Endothelial cell of umbilical vein (primary cell): ENCODE results near the gene HINFP. TPM values are rescaled to one million over a fixed set of nuclear protein-coding genes. Genes with fewer than 3 reads are reported as not detected.

Source experiments
- BruUV-seq: library from RNA; stranded (reverse); fragments of 400-500 nt; replicated peaks from 2 replicates; lab custom pipeline; 2021; lab: Mats Ljungman, UMichigan
- CTCF ChIA-PET: fragments of 300-600, 350-600 bp; sonication (Branson Sonifier 250); formaldehyde crosslinking; loops from one replicate; lab custom pipeline; 2021; ENCODE audit warnings: antibody characterized with exemption, inconsistent platforms; lab: Charles Lee
- POLR2A ChIA-PET: fragments of 300-600, 350-600 bp; sonication (Branson Sonifier 250); formaldehyde crosslinking; loops from one replicate; lab custom pipeline; 2021; ENCODE audit warnings: antibody characterized with exemption, inconsistent platforms; lab: Charles Lee
- DNase-seq: peaks from one replicate; pipeline ENCODE4 v3.0.0-alpha.2; 2011; ENCODE audit warnings: low read depth, low spot score
- FAIRE-seq: peaks from 2 replicates; lab custom pipeline; 2011; peaks lifted over from hg19 to GRCh38; lab: Jason Lieb, UNC
- H2AFZ ChIP-seq: 2 replicates; pipeline ENCODE4 v1.6.0; 2012; ENCODE audit warnings: low read depth, low read length, control low read depth, inconsistent platforms
- H3K27ac ChIP-seq: 2 replicates; pipeline ENCODE4 v1.5.1; 2011; ENCODE audit warnings: low read depth, mild to moderate bottlenecking, control low read depth, low read length, moderate library complexity; ENCODE audit not compliant: insufficient read depth
- H3K27me3 ChIP-seq, 2 experiments: 2 replicates each; pipeline versions ENCODE4 v1.6.0 to v1.6.1; 2011; ENCODE audit warnings: low read length in 2 of 2, mixed read lengths in 1 of 2; ENCODE audit not compliant: control insufficient read depth in 2 of 2, insufficient read depth in 2 of 2
- H3K36me3 ChIP-seq, 2 experiments: 2 replicates in 1 of 2; 3 replicates in 1 of 2; pipeline ENCODE4 v1.5.1; 2011; ENCODE audit warnings: low read length in 2 of 2, mild to moderate bottlenecking in 1 of 2, moderate library complexity in 1 of 2; ENCODE audit not compliant: control insufficient read depth in 2 of 2, insufficient read depth in 2 of 2; ENCODE audit errors: extremely low read depth in 1 of 2
- H3K4me1 ChIP-seq: 3 replicates; pipeline ENCODE4 v1.5.1; 2011; ENCODE audit warnings: mild to moderate bottlenecking, low read length; ENCODE audit not compliant: control insufficient read depth, insufficient read depth; ENCODE audit errors: extremely low read depth
- H3K4me2 ChIP-seq: 2 replicates; pipeline ENCODE4 v1.6.1; 2011; ENCODE audit warnings: low read length, control low read depth, mixed read lengths; ENCODE audit not compliant: insufficient read depth
- H3K4me3 ChIP-seq, 3 experiments: fragments of 200-600 bp in 1 of 3; sonication (generic), shearing (Covaris generic) in 1 of 3; replicated peaks in 1 of 3; 2 replicates each; pipeline ENCODE4 v1.5.1; 2011 to 2016; ENCODE audit warnings: control low read depth in 3 of 3, low read length in 3 of 3, mild to moderate bottlenecking in 2 of 3, inconsistent platforms in 1 of 3, low read depth in 1 of 3, moderate library complexity in 1 of 3; ENCODE audit not compliant: insufficient read depth in 1 of 3
- H3K79me2 ChIP-seq: 2 replicates; pipeline ENCODE4 v1.6.0; 2012; ENCODE audit warnings: low read length, inconsistent platforms; ENCODE audit not compliant: control insufficient read depth, insufficient read depth
- H3K9ac ChIP-seq: replicated peaks from 2 replicates; pipeline ENCODE3; 2011; ENCODE audit warnings: low read length, control low read depth; ENCODE audit not compliant: insufficient read depth; ENCODE audit errors: extremely low read depth
- H3K9me1 ChIP-seq: replicated peaks from 3 replicates; pipeline ENCODE4 v1.6.0; 2011; ENCODE audit warnings: mild to moderate bottlenecking, low read length; ENCODE audit not compliant: control insufficient read depth, insufficient read depth; ENCODE audit errors: extremely low read depth
- H3K9me3 ChIP-seq: replicated peaks from 2 replicates; pipeline ENCODE4 v1.5.1; 2012; ENCODE audit warnings: low read length, inconsistent platforms; ENCODE audit not compliant: control insufficient read depth, insufficient read depth
- H4K20me1 ChIP-seq: replicated peaks from 2 replicates; pipeline ENCODE3; 2011; ENCODE audit warnings: mild to moderate bottlenecking, low read length; ENCODE audit not compliant: control insufficient read depth, insufficient read depth; ENCODE audit errors: extremely low read depth
- CTCF ChIP-seq, 2 donors: IDR thresholded peaks; 1 replicate in 1 of 2; 2 replicates in 1 of 2; pipeline ENCODE4 v1.5.1; 2011; ENCODE audit warnings: low read length in 2 of 2, mild to moderate bottlenecking in 2 of 2, moderate library complexity in 2 of 2, control low read depth in 1 of 2, inconsistent platforms in 1 of 2, low read depth in 1 of 2; ENCODE audit not compliant: insufficient read depth in 1 of 2; ENCODE audit errors: extremely low read depth in 1 of 2
- EZH2 ChIP-seq: IDR thresholded peaks from 2 replicates; pipeline ENCODE4 v1.6.1; 2012; ENCODE audit warnings: borderline replicate concordance, low read depth, mild to moderate bottlenecking, moderate library complexity, low read length, inconsistent platforms; ENCODE audit not compliant: severe bottlenecking
- FOS ChIP-seq: IDR thresholded peaks from 2 replicates; pipeline ENCODE4 v1.6.1; 2011; ENCODE audit warnings: mild to moderate bottlenecking, low read length, moderate library complexity, borderline replicate concordance; ENCODE audit not compliant: insufficient read depth
- GATA2 ChIP-seq: IDR thresholded peaks from 2 replicates; pipeline ENCODE4 v1.7.0; 2011; ENCODE audit warnings: low read depth, mild to moderate bottlenecking, moderate library complexity, mixed read lengths, low read length; ENCODE audit not compliant: insufficient read length, insufficient read depth
- JUN ChIP-seq: IDR thresholded peaks from 2 replicates; pipeline ENCODE4 v1.6.1; 2011; ENCODE audit warnings: borderline replicate concordance, low read depth; ENCODE audit not compliant: insufficient read length, insufficient read depth
- MAX ChIP-seq: IDR thresholded peaks from 2 replicates; pipeline ENCODE4 v1.6.1; 2011; ENCODE audit not compliant: insufficient read depth, insufficient read length
- MYC ChIP-seq: IDR thresholded peaks from one replicate; pipeline ENCODE4 v1.6.1; 2011; ENCODE audit warnings: mild to moderate bottlenecking, low read depth, low read length
- POLR2A ChIP-seq: IDR thresholded peaks from 2 replicates; pipeline ENCODE4 v1.6.1; 2012; ENCODE audit warnings: low read depth, mild to moderate bottlenecking, control low read depth, low read length
- POLR2AphosphoS5 ChIP-seq: IDR thresholded peaks from 2 replicates; pipeline ENCODE4 v1.6.1; 2012; ENCODE audit warnings: low read depth, mild to moderate bottlenecking, control low read depth, low read length, moderate library complexity; ENCODE audit not compliant: insufficient read depth
- dilution Hi-C: fragments of 300-500 bp; cut with MboI; formaldehyde crosslinking; loops from one replicate; pipeline ENCODE4 v1.15.0; 2019; ENCODE audit warnings: low sequenced_read_pairs; ENCODE audit not compliant: extremely low pct_ligation_motif_present
- intact Hi-C: fragments of 100-400 bp; cut with micrococcal nuclease; formaldehyde crosslinking; loops from one replicate; pipeline ENCODE4 v1.10.0; 2022
- polyA plus RNA-seq, 4 experiments: library from polyadenylated mRNA; depleted of rRNA in 3 of 4; stranded (reverse) in 3 of 4; unstranded in 1 of 4; fragments of >200 nt; gene quantifications; 2 replicates each; pipeline versions ENCODE4 v1.2.1 to v1.2.3, GENCODE V29; 2011 to 2012; ENCODE audit warnings: missing spikeins in 1 of 4
- total RNA-seq: library from RNA; stranded (reverse); gene quantifications from 2 replicates; pipeline ENCODE4 v1.2.3, GENCODE V29; 2021

Gene HINFP
- total and polyA plus RNA-seq, 2 donors (not counting 3 experiments of a cell fraction or from before 2014, with no cell fraction given) = 30.8 to 33.4 TPM

- ChIA-PET POLR2A (no interaction called here), CTCF (interaction anchor here (0.9 to 1.6 kb wide), 3 partner anchors 14 to 222 kb away, joined by 4 to 7 read pairs (median 5); no protein-coding TSS in a partner anchor)
- Histone ChIP-seq H3K9me1 (no peaks in the 10 kb centered on the region), H3K36me3 (peaks cover 7 to 20% of the 10 kb centered on the region in 2 experiments), H3K4me1 (peaks cover 10% of the 10 kb centered on the region), H3K79me2 (no peaks in the 10 kb centered on the region), H2AFZ (no peak overlapping the region), H3K4me3 (no peak overlapping the region), H3K4me2 (no peak overlapping the region), H3K9me3 (no peaks in the 10 kb centered on the region), H3K9ac (no peak overlapping the region), H4K20me1 (no peaks in the 10 kb centered on the region), H3K27me3 (no peaks in the 10 kb centered on the region), H3K27ac (no peak overlapping the region)
- DNase-seq = no peak
- dilution Hi-C loops = no loop called here
- BruUV-seq = no TSS peak
- FAIRE-seq = no peak
- TF ChIP-seq CTCF (IDR thresholded peaks at IDR 0.05; ENCODE audit: extremely low read depth in 1 of 2, insufficient read depth in 1 of 2, low read depth in 1 of 2, low read length in 2 of 2) = no peak
- intact Hi-C loops = no loop called here
These were observed 4.8 kb upstream of the HINFP start for GRCh38 chr11:119116601-119117000.

- H3K4me3 ChIP-seq = no peak overlapping the region
- POLR2A ChIA-PET = no interaction called here
- H2AFZ ChIP-seq = no peak overlapping the region
- CTCF ChIA-PET = interaction anchor here (1.2 to 2.2 kb wide), 3 partner anchors 10 to 15 kb away, joined by 3 to 9 read pairs (median 5); partner anchors contain the start of genes C2CD2L and DPAGT1
- peaks cover 5% of the 10 kb centered on the region for H3K79me2 ChIP-seq
- H3K27me3 ChIP-seq = no peaks in the 10 kb centered on the region
- no TSS peak for BruUV-seq
- no peak overlapping the region for H3K27ac ChIP-seq
- FAIRE-seq = no peak
- no peaks in the 10 kb centered on the region for H3K9me3 ChIP-seq
- no peak overlapping the region for H3K4me2 ChIP-seq
- peaks cover 11% of the 10 kb centered on the region for H3K4me1 ChIP-seq
- peaks cover 5 to 16% of the 10 kb centered on the region in 2 experiments for H3K36me3 ChIP-seq
- H4K20me1 ChIP-seq = no peaks in the 10 kb centered on the region
- TF ChIP-seq MAX (no peak), MYC (no peak), FOS (no peak), POLR2A (no peak), GATA2 (no peak), CTCF (IDR thresholded peaks at IDR 0.05; ENCODE audit: extremely low read depth in 1 of 2, insufficient read depth in 1 of 2, low read depth in 1 of 2, low read length in 2 of 2) (no peak), EZH2 (no peak), POLR2AphosphoS5 (no peak), JUN (no peak)
- no peak for DNase-seq
- dilution Hi-C loops = no loop called here
- no peak overlapping the region for H3K9ac ChIP-seq
- intact Hi-C loops = no loop called here
- H3K9me1 ChIP-seq = no peaks in the 10 kb centered on the region
These were observed 4.2 kb upstream of the HINFP start for GRCh38 chr11:119117004-119117706.
